GM23248 (cell line): ENCODE data around the gene FAM98A. TPM values are rescaled to one million over a fixed set of nuclear protein-coding genes. Genes with fewer than 3 reads are reported as not detected.
A peak's percentile ranks its signal among the peaks of the same experiment; 100 is the strongest.

ENCODE experiments used
- DNase-seq: peaks from one replicate; pipeline ENCODE4 v3.0.0-alpha.2; 2015
- H2AFZ ChIP-seq: fragments of 200-600 bp; sonication (generic); 2 replicates; pipeline ENCODE4 v1.6.1; 2016; ENCODE audit warnings: antibody characterized with exemption
- H3F3A ChIP-seq: fragments of 200-600 bp; sonication (generic); 2 replicates; pipeline ENCODE4 v1.6.1; 2016; ENCODE audit warnings: mild to moderate bottlenecking, antibody characterized with exemption, mixed run types; ENCODE audit not compliant: insufficient read depth
- H3K27ac ChIP-seq: fragments of 200-600 bp; sonication (generic); 2 replicates; pipeline ENCODE4 v1.5.1; 2016; ENCODE audit warnings: mild to moderate bottlenecking
- H3K27me3 ChIP-seq: fragments of 200-600 bp; sonication (generic); replicated peaks from 2 replicates; pipeline ENCODE4 v1.6.1; 2016; ENCODE audit warnings: mild to moderate bottlenecking; ENCODE audit not compliant: insufficient read depth
- H3K36me3 ChIP-seq: fragments of 200-600 bp; sonication (generic); 2 replicates; pipeline ENCODE4 v1.6.1; 2016; ENCODE audit warnings: low read depth, mild to moderate bottlenecking
- H3K4me1 ChIP-seq: fragments of 200-600 bp; sonication (generic); 2 replicates; pipeline ENCODE4 v1.6.1; 2016; ENCODE audit warnings: mild to moderate bottlenecking; ENCODE audit not compliant: insufficient read depth
- H3K4me2 ChIP-seq: fragments of 200-600 bp; sonication (generic); one replicate; pipeline ENCODE4 v1.6.1; 2016; ENCODE audit warnings: mild to moderate bottlenecking; ENCODE audit not compliant: unreplicated experiment
- H3K4me3 ChIP-seq: fragments of 200-600 bp; sonication (generic); 2 replicates; pipeline ENCODE4 v1.5.1; 2016; ENCODE audit warnings: mild to moderate bottlenecking
- H3K79me2 ChIP-seq: fragments of 200-600 bp; sonication (generic); 2 replicates; pipeline ENCODE4 v1.6.1; 2016; ENCODE audit warnings: mild to moderate bottlenecking; ENCODE audit not compliant: insufficient read depth
- H3K9ac ChIP-seq: fragments of 200-600 bp; sonication (generic); 2 replicates; pipeline ENCODE4 v1.6.1; 2016; ENCODE audit warnings: mild to moderate bottlenecking
- H3K9me2 ChIP-seq: fragments of 200-600 bp; sonication (generic); 2 replicates; pipeline ENCODE4 v1.6.1; 2016; ENCODE audit warnings: mixed run types, mild to moderate bottlenecking, moderate library complexity; ENCODE audit not compliant: insufficient read depth
- H3K9me3 ChIP-seq: fragments of 200-600 bp; sonication (generic); one replicate; pipeline ENCODE4 v1.6.1; 2017; ENCODE audit warnings: low read depth
- H4K20me1 ChIP-seq: fragments of 200-600 bp; sonication (generic); 2 replicates; pipeline ENCODE4 v1.6.0; 2016; ENCODE audit not compliant: insufficient read depth
- EZH2 ChIP-seq: fragments of 200-600 bp; sonication (generic); IDR thresholded peaks from 2 replicates; pipeline ENCODE4 v1.6.1; 2018; ENCODE audit warnings: antibody characterized with exemption, mild to moderate bottlenecking; ENCODE audit not compliant: insufficient read depth, poor library complexity, severe bottlenecking
- EZH2phosphoT487 ChIP-seq: fragments of 200-600 bp; sonication (generic); IDR thresholded peaks from 2 replicates; pipeline ENCODE4 v1.6.1; 2018; ENCODE audit warnings: antibody characterized with exemption, moderate library complexity, mild to moderate bottlenecking, low read depth; ENCODE audit not compliant: insufficient read depth
- WGBS, 2 experiments: methylation state at CpG; one replicate each; pipeline ENCODE4 v1.1.6; 2015 to 2017; ENCODE audit warnings: low lambda C conversion rate in 2 of 2, low coverage in 1 of 2; ENCODE audit errors: missing lambda C conversion rate in 2 of 2; 5-methylcytosine and 5-hydroxymethylcytosine counted together
- in situ Hi-C: fragments of 300-500 bp; cut with MboI; formaldehyde crosslinking; loops from 2 replicates; pipeline ENCODE4 v1.15.0; 2020
- polyA plus RNA-seq: library from polyadenylated mRNA; unstranded; fragments of >200 nt; fragmentation: Nextera tagmentation; extraction: Ambion mirVana; gene quantifications from 2 replicates; pipeline ENCODE4 v1.2.1, GENCODE V29; 2016
- total RNA-seq: library from RNA; depleted of rRNA; stranded (reverse); fragments of >200 nt; shearing (Covaris generic); gene quantifications from 2 replicates; pipeline ENCODE4 v1.2.3, GENCODE V29; 2014

The FAM98A gene
- total and polyA plus RNA-seq, 2 experiments from 2014 or later, result 29.2 to 87.1 TPM

DNA sequence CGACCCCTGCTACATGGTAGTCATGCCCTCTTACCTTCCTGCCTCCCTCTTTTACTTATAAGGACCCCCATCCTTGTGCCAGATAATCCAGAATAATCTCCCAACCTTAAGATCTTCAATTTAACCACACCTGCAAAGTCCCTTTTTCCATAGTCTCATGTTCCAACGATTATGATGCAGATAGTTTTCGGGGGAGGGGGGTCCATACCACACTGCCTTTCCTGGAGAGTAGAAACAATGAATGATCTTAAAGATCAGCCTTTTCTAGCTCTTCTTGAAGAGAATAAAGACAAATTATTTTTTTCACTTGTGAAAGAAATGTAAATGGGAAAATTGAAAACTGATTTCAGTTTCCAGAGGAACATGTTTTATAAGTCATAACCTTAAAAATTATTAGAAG lies 4.3 kb upstream of the FAM98A start:
- Histone ChIP-seq H2AFZ (no peak overlapping the region), H3K36me3 (no peaks in the 10 kb centered on the region), H3K27ac (no peak overlapping the region), H4K20me1 (no peaks in the 10 kb centered on the region), H3K4me2 (no peak overlapping the region), H3K4me3 (no peak overlapping the region), H3K4me1 (peaks cover 14% of the 10 kb centered on the region; the same call in 1 of the 2 replicates), H3K9ac (no peak overlapping the region), H3K9me3 (no peaks in the 10 kb centered on the region), H3K9me2 (no peaks in the 10 kb centered on the region), H3K27me3 (no peaks in the 10 kb centered on the region), H3F3A (no peaks in the 10 kb centered on the region), H3K79me2 (peaks cover 6% of the 10 kb centered on the region)
- TF ChIP-seq EZH2 (no peak), EZH2phosphoT487 (no peak)
- WGBS, 2 experiments, result 38 to 48% methylated on average over 3 of the region's 3 CpGs
- DNase-seq, result no peak
- in situ Hi-C loops, result no loop called here

GRCh38 chr2:33602201-33602830 lies 3.2 kb upstream of the FAM98A start:
- no peaks in the 10 kb centered on the region for H3K9me2 ChIP-seq
- 71 to 77% methylated on average over 6 of the region's 6 CpGs for WGBS, 2 experiments
- TF ChIP-seq EZH2phosphoT487 (no peak), EZH2 (no peak)
- no peaks in the 10 kb centered on the region for H4K20me1 ChIP-seq
- H3K9ac ChIP-seq, result no peak overlapping the region
- H3K27ac ChIP-seq, result no peak overlapping the region
- H3K4me3 ChIP-seq, result no peak overlapping the region
- DNase-seq, result peak; percentile 48
- peaks cover 17% of the 10 kb centered on the region for H3K79me2 ChIP-seq
- H3K36me3 ChIP-seq, result no peaks in the 10 kb centered on the region
- no peaks in the 10 kb centered on the region for H3K27me3 ChIP-seq
- in situ Hi-C loops, result no loop called here
- H3K9me3 ChIP-seq, result no peaks in the 10 kb centered on the region
- no peak overlapping the region for H2AFZ ChIP-seq
- H3K4me1 ChIP-seq, result peaks cover 19% of the 10 kb centered on the region
- H3K4me2 ChIP-seq, result peak overlapping the region; percentile 17
- H3F3A ChIP-seq, result no peaks in the 10 kb centered on the region

DNA sequence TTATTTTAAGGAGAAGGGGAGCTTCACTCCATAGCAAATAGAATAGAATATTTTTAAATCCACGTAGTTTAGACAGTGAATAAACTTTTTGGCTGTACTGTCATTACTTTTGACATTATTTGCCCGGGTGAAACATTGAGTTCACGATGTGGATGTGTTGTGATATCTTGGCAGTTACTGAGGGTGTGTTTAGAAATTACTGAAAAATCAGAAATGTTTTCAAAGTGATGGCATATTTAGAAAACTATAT lies 769 bp upstream of the FAM98A start:
- Histone ChIP-seq H3K79me2 (peaks cover 42% of the 10 kb centered on the region), H3K4me1 (peaks cover 40% of the 10 kb centered on the region), H3K9me3 (no peaks in the 10 kb centered on the region), H3F3A (no peaks in the 10 kb centered on the region), H2AFZ (peak overlapping the region; percentile 95), H3K27me3 (no peaks in the 10 kb centered on the region), H3K27ac (peak overlapping the region; percentile 81), H4K20me1 (no peaks in the 10 kb centered on the region), H3K9ac (peak overlapping the region; percentile 94), H3K4me3 (peak overlapping the region; percentile 82), H3K9me2 (no peaks in the 10 kb centered on the region), H3K36me3 (peaks cover 5% of the 10 kb centered on the region), H3K4me2 (peak overlapping the region; percentile 92)
- no peak for DNase-seq
- in situ Hi-C loops, result loop anchor here (25.0 kb wide), 3 partner anchors 313 to 813 kb away; no protein-coding TSS in a partner anchor
- TF ChIP-seq EZH2 (no peak), EZH2phosphoT487 (no peak)
- WGBS, 2 experiments, result 1 to 3% methylated on average over 3 of the region's 3 CpGs

DNA sequence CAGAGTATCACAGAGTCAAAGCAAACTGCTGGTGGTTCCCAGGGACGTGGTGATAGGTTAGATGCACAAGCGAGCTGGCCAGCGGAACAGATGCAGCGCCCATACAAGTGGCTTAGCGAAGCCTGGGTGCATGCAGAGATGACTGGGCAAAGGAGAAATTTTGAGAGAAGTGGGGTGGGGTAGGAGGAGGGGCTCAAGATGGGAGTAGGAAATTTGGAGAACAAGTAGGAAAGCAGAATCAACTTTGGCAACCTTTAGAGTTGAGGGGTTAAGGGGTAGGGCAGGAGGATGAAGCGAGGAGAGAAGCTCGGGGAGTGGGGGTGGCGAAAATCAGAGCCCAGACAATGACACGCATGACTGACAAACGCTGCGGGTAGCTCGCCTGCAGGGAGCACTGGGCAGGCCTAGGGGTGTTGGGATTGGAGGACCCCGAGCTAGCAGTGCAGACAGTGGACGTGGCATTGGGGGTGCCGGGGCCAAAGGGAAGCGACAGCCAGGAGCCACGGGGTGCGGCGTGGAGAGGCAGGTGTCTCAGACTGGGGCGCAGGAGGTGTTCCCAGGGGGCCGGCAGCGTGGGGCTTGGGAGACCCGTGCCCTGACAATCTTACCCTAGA lies 431 bp downstream of the FAM98A start:
- H3K27ac ChIP-seq, result peak overlapping the region; percentile 86
- peak overlapping the region; percentile 94 for H3K9ac ChIP-seq
- in situ Hi-C loops, result loop anchor here (25.0 kb wide), 3 partner anchors 311 to 811 kb away; no protein-coding TSS in a partner anchor
- H3K36me3 ChIP-seq, result peaks cover 13% of the 10 kb centered on the region
- peaks cover 51% of the 10 kb centered on the region for H3K79me2 ChIP-seq
- no peaks in the 10 kb centered on the region for H3K27me3 ChIP-seq
- peak overlapping the region; percentile 94 for H2AFZ ChIP-seq
- H3K9me2 ChIP-seq, result no peaks in the 10 kb centered on the region
- no peaks in the 10 kb centered on the region for H4K20me1 ChIP-seq
- 0 to 1% methylated on average over 22 of the region's 23 CpGs for WGBS, 2 experiments
- H3K4me2 ChIP-seq, result peak overlapping the region; percentile 96
- H3F3A ChIP-seq, result no peaks in the 10 kb centered on the region
- TF ChIP-seq EZH2phosphoT487, result no peak
- TF ChIP-seq EZH2, result no peak
- peak; percentile 81 for DNase-seq
- H3K9me3 ChIP-seq, result no peaks in the 10 kb centered on the region
- H3K4me3 ChIP-seq, result peak overlapping the region; percentile 82
- H3K4me1 ChIP-seq, result peaks cover 42% of the 10 kb centered on the region
